Fibroblast of pulmonary artery (primary cell): ENCODE measurements around the gene SLC19A1.

Experiments used
- DNase-seq: peaks from one replicate; pipeline ENCODE4 v3.0.0-alpha.2; 2010; ENCODE audit warnings: low read depth
- H3K4me3 ChIP-seq: replicated peaks from 2 replicates; pipeline ENCODE4 v1.5.1; 2011; ENCODE audit warnings: low read depth, mild to moderate bottlenecking, control low read depth, low read length, moderate library complexity
- CTCF ChIP-seq: IDR thresholded peaks from 2 replicates; pipeline ENCODE4 v1.5.1; 2011; ENCODE audit warnings: mild to moderate bottlenecking, control low read depth, low read length, inconsistent platforms; ENCODE audit errors: missing control alignments

Gene SLC19A1

GRCh38 chr21:45467221-45467779, 74.9 kb downstream of the SLC19A1 start:
- DNase-seq = no peak
- no peak overlapping the region for H3K4me3 ChIP-seq

GRCh38 chr21:45466330-45467220, 75.7 kb downstream of the SLC19A1 start:
- no peak for DNase-seq
- TF ChIP-seq CTCF = no peak
- H3K4me3 ChIP-seq = no peak overlapping the region

More at GRCh38 chr21:45467221-45467779, 74.9 kb downstream of the SLC19A1 start:
- no peak for TF ChIP-seq CTCF

GRCh38 chr21:45465611-45466329, 76.5 kb downstream of the SLC19A1 start:
- H3K4me3 ChIP-seq = no peak overlapping the region
- TF ChIP-seq CTCF = no peak
- no peak for DNase-seq

- DNase-seq = no peak
- TF ChIP-seq CTCF = no peak
- no peak overlapping the region for H3K4me3 ChIP-seq
These were observed 77.1 kb downstream of the SLC19A1 start for GRCh38 chr21:45465105-45465504.

- TF ChIP-seq CTCF = no peak
- no peak for DNase-seq
- no peak overlapping the region for H3K4me3 ChIP-seq
These were observed 77.9 kb downstream of the SLC19A1 start for GRCh38 chr21:45464309-45464708.

- DNase-seq = no peak
- TF ChIP-seq CTCF = no peak
- no peak overlapping the region for H3K4me3 ChIP-seq
These were observed 78.4 kb downstream of the SLC19A1 start for GRCh38 chr21:45463871-45464270.
